NOMO-1 treated with DMSO at 0.1 percent for 48 hours (cell line): Measurements from ENCODE around the gene EHF.

Source experiments
- DNase-seq: peaks from one replicate; lab custom pipeline; 2025; ENCODE audit not compliant: unreplicated experiment; lab: John Stamatoyannopoulos, UW

EHF gene

GRCh38 chr11:34623463-34623862 lies 2.6 kb downstream of the EHF start:
- no peak for DNase-seq

- DNase-seq = no peak
Measured at GRCh38 chr11:34624069-34624468, 3.2 kb downstream of the EHF start.

DNA sequence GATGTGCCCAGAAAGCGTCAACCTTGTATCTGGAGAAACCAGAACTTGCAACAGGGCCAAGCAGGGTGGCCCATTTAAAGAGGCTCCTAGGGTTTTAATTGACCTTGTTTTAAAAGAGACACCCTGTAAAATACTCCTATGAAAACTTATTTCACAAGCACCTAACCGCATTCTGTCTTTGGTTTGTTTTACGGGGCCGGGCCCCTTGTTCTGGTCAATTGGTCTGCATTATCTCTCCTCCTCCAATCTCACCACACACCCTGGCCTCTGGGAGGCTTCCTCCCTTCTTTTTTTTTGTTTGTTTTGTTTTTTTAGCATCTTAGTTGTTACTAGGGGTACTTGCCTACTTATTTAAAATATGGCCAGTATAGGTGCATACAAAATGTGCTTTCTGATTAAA lies 4.7 kb downstream of the EHF start:
- peak; percentile 11 for DNase-seq

- DNase-seq = no peak
Measured at GRCh38 chr11:34626393-34626792, 5.5 kb downstream of the EHF start.

DNA sequence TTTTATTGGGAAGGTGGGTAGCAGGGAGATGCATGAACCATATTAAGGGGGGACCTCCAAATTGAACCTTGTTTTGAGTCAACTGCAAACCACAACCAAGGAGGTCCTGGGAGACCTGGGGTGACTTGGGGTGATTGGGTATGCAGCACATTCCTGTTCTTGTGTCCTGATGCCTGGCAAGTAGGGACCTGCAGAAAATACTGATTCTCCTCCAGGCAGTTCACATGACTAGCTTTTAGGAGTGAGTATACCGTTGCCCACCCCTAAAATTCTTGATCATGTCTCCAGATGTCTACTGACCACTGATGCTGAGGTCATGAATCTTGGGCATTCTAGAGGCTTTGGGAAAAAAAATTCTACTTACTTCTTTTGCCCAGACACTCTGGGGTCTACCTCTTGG lies 6.3 kb downstream of the EHF start:
- no peak for DNase-seq

- DNase-seq = no peak
Measured at GRCh38 chr11:34629711-34630110, 8.8 kb downstream of the EHF start.

- DNase-seq = no peak
Measured at GRCh38 chr11:34630544-34630943, 9.7 kb downstream of the EHF start.

- no peak for DNase-seq
Measured at GRCh38 chr11:34631297-34631696, 10.4 kb downstream of the EHF start.

DNA sequence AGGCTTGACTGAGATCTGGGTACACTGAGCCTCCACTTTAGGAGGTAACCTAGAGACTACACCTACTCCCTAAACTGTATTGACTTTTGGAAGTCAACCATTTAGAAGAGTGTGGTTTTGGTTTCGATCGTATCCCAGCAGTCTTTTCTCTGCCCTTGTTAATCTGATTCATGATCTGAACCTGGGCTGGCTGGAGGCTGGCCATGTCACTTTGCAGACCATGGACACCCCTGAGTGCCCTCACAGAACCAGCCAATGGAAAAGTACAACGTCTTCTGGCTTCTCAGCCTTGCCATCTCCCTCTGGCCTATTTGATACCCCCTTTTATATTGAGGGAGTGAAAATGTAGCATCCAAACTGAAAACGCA lies 10.8 kb downstream of the EHF start:
- DNase-seq = no peak

GRCh38 chr11:34632105-34632791 lies 11.4 kb downstream of the EHF start:
- no peak for DNase-seq

- no peak for DNase-seq
Measured at GRCh38 chr11:34633640-34633989, 12.7 kb downstream of the EHF start.

- peak; percentile 97 for DNase-seq
Measured at GRCh38 chr11:34633990-34634693, 13.2 kb downstream of the EHF start.

GRCh38 chr11:34634694-34635062 lies 13.8 kb downstream of the EHF start:
- no peak for DNase-seq

- no peak for DNase-seq
Measured at GRCh38 chr11:34636127-34636526, 15.2 kb downstream of the EHF start.

- DNase-seq = no peak
Measured at GRCh38 chr11:34637303-34637702, 16.4 kb downstream of the EHF start.

DNA sequence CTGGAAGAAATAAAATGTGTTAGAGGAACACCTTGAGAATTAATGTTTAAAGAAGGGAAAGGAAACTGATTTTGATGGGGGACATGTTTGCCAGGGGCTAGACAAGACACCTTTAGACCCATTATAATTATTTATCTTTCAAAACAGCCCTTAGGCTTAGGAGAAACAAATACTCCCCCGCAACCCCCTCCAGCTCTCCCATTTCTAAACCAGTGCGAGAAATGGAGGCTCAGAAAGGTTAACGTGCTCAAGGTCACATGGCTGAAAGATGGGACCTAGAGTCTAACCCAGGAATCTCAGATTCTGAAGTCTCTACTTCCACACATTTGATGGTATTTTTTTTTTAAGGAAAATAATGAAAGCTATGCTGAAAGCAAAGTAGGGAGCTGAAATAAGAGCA lies 18.0 kb downstream of the EHF start:
- DNase-seq = no peak

DNA sequence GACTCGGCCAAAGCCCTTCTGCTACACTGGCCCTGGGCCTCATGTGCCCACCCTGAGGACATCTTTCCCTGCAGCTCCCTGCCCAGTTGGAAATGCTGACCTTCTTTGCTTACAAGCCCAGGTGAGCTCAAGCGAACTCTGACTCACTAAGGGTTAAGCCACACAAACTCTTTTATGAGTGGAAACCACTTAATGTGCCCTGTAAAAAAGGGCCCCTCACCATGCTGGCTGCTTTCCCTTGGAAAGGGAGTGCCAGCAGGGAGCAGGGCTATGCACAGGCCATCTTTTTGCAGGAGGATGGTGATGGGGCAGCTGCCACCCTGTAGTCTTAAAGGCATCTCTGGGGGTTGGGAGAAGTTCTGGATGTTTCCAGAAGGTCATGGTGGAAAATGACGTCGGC lies 18.7 kb downstream of the EHF start:
- no peak for DNase-seq

DNA sequence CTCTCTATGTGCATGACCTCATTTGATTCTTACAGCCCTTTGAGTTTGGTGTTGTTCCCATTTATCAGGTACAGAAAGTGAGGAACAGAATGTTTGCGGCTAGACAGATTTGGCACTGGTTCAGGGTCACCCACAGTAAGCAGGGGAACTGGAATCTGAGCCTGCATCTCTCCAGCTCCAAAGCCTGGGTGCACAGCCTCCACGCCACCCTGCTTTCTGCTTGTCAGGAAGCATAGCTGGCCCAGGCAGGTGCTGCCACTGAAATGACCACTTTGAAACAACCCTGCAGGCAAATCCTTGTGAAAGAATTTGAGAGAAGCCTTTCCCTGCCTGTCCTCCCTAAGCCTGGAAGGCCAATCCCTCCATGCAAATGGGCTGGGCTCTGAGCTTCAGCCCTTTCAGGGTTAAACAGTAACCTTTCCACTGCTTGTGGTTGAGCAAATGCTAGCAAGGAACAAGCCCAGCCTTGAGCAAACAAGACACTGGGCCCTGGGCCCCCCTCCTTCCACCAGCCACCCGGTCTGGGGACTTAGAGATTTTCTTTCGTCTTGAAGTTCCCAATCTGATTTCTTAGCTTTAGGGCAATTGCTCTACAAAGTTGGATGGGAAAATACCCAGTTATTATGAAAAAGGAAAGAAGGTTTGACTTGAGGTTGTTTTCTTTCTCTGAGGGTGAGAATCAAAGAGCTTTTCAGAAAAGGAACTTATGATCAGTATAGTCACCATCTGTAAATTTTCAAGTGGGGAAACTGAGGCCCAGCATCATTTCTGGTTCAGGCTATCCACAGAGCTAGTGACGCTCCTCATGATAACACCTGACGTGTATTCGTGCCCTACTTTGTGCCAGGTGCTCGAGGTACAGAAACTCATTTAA lies 19.4 kb downstream of the EHF start:
- peak; percentile 15 for DNase-seq

- DNase-seq = no peak
Measured at GRCh38 chr11:34640924-34641275, 20.0 kb downstream of the EHF start.

- DNase-seq = peak; percentile 19
Measured at GRCh38 chr11:34641456-34641855, 20.6 kb downstream of the EHF start.

DNA sequence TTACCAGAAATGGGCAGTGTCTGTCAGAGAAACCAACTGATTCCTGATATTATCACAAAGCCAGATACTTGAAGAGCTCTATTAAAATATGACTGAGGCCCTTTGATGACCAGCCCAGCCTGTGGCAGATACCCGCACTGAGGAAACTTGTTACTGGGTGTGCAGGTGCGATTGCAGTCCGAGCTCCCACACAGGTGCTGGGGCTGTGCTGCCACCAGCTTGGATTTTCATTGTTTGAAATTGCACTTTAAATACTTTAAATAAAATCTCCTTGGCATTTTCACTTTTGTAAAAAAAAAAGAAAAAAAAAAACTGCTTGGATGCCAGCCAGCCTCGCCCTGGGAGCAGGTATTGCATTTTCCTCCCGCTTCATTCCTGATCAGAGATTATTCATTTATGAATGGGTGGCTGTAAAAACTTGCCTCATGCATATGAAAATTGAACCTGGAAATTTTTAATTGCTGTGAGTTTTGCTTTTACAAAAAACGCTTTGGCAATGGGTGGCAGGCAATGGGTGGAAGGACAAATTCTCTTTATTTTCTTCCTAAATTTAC lies 21.2 kb downstream of the EHF start:
- no peak for DNase-seq

DNA sequence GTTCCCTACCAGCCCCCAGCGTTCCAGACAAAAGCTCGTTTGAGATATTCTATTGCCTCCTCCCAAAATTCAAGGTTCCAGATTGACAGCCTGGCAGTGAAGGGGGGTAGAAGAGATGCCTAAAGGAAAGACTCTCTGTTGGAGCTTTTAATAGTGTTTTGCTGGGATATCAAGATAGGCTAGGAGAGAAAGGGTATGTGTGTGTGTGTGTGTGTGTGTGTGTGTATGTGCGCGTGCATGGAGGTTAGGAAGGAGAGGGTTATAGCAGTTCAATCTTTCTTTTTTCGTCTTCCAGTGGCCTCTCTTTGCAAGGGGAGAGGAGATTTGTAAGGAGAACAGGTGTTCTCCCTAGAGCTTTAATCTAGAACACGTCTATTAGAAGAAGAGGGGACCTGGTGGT lies 22.0 kb downstream of the EHF start:
- no peak for DNase-seq
